Stimulated activated CD8-positive, alpha-beta memory T cell treated with anti-CD3 and anti-CD28 coated beads, Interleukin-12 subunit alpha, Interleukin-12 subunit beta, amount 100 ng/mL, for 4 hours (primary cell): ENCODE data around the gene MRPL37.
"Not testable (repeated sequence)": the region's sequence is repeated elsewhere in the genome, so short reads cannot be mapped to it uniquely, and the experiment has no call there.

Source experiments
- DNase-seq: peaks from one replicate; pipeline ENCODE4 v3.0.0-alpha.2; 2020; ENCODE audit warnings: low read depth

MRPL37 gene

DNA sequence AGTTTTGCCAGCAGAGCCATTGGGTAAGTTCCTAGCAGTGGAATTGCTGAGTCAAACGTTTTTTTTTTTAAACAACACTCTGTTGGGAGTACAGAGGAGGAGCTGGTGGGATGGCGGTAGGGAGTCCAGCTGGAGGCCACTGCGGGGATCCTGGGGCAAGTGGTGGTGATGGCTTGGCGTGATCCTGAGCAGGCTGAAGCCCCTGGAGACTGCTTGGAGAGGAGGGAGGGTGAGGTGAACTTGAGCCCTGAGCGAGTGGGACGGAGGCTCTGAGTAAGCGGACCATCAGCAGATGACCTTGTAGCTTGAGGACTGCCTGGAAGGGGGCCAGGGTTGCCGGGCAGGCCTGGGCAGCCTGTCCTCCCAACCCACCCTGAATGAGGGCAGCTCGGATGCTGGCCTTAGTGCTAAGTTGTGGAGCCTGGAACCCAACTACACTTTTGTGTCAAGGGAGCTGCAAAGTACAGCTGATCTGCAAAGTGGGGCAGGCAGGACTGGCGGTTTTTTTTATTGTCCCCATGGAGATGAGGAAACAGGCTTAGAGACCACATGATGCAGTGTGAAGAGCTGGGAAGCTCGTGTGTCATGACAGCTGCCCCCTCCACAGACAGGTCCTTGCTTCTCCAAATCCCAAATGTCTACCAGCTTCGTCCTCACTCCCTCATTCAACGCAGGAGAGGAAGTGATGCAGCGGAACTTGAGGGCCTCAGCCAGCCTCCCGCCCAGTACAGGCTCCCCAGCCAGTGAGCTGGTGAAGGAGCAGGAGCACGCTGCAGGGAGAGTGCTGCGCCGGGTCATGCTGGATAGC is 20.2 kb downstream of the MRPL37 start:
- DNase-seq = no peak

DNA sequence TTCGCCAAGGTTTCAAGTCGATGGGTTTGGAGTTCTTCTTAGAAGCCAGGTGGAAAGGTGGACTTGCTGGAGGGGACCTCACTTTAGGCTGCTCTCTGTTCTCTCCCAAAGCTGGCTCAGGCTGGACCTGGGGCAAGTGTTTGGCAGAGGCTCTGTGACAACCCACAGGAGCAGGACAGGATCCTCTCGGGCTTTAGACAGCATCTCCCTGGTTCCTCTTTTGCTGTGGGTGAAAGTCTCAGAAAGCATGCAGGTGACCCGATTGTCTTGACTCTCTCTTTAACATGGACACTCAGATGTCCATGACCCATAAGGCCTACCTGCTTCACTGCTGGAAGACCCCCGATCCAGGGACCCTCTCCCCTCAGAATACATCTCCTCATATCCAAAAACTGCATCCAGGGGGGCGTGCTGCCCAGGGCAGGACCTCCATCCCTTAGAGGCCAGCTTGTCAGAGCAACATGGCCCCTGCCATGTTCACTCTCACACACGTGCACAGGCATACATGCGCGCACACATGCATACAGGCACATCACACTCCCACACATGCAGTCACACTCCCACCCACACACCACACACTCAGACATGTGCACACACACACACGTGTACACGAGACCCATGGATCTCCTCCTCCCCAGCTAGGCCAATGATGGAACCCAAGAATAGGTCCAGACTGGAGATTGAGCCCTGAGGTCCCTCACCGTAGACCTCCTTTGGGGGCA is 21.3 kb downstream of the MRPL37 start:
- DNase-seq = no peak

DNA sequence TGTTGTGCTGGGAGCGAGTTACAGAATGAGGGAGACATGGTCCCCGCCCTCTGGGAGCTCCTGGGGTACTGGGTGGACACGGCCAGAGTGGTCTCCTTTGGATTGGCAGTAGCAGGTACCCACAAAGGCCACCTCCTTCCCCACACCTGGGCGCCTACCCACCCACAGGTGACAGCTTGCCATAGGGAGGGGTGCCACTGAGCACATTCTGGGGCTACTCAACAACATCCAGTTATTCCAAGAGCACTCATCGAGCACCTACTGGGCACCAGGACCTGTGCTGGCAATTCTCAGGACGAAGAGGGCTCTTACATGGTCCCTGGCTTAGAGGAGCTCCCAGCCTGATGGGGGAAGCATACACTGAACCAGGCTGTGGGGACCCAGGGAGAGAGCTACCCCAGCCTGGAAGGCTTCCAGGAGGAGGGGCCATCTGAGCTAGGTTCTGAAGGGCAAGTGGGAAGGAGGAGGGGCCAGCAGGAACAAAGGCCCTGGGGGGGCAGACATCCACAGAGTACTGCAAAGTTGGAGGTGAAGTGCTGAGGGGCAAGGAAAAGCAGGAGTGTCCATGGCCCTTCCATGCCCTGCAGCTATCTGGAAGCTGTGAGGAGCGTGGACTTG is 22.0 kb downstream of the MRPL37 start:
- no peak for DNase-seq

DNA sequence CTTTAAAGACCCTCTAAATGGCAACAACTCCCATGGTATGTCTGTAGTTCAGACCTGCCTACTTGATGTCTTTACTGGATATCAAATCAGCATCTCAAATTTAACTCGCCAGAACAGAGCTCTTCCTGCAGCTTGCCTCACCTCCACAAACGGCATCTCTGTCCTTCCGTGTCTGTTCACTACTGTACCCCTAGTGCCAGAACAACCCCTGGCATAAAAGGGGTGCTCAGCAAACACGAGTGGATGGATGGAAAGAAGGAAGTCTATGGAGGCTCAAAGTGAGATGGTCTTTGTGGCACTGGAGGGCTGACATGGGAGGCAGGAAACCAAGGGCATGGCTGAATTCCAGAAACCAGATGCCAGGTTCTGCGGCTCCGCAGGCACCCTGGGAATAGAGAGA is 22.7 kb downstream of the MRPL37 start:
- no peak for DNase-seq

DNA sequence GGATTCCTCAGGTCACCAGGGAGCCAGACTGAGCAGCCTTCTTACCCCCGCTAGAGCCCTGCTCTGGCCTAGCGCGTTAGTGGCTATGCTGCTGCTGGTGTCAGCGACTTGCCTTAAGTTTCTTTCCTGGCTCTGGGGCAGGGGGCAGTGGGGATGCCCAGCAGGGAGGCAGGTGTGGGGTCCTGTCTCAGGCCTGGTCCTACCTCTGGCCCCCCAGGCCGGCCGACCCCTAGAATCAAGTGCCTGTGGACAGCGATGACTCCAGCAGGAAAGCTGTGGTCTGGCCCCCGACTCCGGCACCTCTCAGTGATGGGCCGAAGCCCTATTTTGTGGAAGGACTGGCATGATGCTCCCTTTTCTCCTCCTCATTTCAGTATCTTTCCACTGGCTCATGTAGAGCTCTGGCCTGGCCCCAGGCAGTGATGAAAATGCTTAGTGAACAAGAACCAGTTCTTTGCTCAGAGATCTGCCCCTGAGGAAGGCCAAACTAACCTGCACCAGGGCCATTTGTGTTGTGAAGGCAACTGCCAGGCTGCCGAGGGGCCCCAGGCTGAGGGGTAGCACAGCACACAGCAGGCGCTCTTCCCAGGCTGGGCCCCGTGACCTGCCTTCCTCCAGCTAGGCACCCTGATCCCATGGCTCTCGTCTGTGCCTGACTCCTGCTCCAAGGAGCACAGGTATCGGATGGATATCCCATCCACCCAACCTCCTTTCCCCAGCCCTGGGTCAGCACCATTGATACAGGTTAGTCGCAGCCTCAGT is 23.7 kb downstream of the MRPL37 start:
- DNase-seq = no peak

DNA sequence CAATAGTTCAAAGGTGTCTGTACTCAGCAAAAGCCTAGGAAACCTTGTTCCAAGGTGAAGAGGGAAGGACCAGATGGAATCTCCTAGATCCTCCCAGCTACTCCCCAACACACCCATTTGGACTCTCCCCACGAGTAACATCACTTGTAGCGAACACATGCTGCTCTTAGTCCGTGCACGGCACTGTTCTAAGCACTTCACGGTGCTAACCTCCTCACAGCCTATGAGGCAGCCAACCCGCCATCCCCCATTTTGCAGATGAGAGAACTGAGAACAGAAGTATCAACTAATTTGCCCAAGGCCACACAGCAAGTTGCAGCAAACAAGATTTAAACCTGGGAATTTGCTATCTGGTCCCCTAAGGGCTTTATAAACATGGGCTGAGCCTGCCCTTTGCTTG is 24.3 kb downstream of the MRPL37 start:
- no peak for DNase-seq

DNA sequence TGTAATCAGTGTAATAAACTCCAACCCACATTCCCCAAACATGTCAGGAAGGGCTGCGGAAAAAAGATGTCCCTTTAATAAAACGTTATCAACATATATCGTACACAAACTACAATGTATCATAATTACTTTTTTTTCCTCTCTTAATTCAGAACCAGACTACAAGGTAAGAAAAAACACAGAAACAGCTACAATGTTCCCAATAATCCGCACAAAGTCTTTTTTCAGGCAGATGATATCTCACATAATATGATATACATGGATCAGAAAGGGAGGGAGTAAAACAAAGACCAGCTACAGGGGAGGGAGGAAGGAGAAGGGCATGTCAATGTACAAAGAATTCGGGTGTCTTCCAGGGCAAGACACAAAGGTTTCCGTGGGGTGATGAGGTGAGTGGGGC is 25.4 kb downstream of the MRPL37 start:
- DNase-seq = no peak

DNA sequence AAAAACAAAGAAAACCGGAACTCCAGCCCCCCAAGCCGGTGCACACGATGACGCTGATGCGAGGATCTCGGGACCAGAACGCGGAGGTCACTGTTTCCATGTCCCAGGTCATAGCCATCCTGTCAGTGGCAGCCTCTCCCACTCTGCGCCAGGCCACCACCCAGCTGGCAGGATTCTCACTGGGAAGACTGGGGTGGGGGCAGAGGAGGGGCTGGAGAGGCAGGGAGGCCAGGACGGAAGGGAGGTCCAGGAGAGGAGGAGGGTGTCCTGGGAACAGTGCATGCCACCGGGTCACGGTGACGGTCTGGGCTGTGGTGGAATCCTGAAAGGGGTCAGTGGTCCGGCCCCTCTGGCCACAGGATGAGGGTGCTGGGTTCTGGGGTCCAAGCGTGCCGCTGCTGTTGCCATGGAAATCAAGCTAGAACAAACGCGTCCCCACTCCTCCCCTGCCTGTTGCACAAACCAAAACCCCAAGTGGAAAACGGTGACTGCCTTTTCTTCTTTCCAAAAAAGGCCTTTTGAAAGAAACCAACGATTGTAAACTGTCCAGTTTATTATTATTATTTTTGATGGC is 26.1 kb downstream of the MRPL37 start:
- no peak for DNase-seq

DNA sequence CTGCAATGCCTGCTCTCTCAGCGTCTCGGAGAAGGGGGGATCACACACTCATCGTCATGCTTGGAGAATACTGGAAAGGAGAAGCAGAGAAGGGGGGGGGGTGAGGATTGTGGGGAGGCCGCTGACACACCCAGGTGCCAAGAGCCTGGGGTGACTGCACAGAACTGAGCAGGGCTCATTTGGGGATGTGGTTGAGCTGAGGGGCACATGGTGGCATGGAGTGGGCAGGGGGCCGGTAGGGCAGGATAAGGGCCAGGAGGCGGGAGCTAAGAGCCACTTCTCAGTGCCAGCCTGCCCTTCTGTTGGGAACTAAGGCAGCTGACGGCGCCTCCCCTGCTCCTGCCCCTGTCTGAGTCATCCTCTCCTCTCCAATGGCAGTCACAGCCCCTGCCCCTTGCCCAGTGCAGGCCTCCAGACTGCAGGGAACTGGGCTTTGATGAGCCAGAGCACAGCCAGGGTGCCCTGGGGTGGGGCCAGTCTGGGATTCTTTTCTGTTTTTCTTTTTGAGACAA is 27.2 kb downstream of the MRPL37 start:
- DNase-seq = no peak

DNA sequence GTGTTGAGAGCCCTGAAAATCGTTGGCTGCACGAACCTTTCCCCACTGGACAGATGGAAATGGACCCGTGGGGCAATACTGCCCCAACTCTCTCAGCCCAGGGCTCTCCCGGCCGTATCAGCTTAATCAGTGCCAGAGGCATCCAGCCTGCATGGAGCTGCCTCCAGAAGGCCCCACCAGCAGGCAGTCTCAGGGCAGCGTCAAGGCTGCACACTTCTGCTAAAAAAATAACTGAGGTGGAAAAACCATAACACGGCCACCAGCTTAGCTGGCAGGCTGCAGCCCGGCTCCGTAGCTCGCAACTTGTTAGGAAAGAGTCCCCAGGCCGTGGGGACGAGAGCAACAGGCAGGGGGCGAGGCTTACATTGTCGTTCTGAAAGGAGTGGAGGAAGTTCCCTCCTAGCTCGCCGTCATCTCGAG is 27.9 kb downstream of the MRPL37 start:
- no peak for DNase-seq

DNA sequence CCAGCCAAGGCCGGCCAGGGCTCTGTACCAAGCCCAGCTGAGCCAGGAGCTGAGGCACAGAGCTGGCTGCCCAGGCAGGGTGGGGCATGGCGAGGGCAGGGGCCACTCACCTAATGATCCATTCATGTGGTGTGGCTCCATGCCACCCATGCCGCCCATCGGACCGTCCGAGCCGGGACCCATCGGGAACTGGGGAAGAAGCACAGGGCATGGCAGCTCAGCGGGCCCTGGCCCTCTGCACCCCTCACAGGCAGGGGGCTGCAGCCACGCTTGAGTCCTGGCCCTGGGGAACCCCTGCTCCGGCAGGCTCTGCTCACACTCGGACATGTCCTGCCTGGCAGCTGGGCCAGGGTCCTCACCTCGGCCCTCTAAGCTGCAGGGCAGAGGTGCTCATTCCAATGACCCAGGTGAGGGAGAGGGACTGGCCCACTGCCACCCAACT is 28.7 kb downstream of the MRPL37 start:
- DNase-seq = no peak

DNA sequence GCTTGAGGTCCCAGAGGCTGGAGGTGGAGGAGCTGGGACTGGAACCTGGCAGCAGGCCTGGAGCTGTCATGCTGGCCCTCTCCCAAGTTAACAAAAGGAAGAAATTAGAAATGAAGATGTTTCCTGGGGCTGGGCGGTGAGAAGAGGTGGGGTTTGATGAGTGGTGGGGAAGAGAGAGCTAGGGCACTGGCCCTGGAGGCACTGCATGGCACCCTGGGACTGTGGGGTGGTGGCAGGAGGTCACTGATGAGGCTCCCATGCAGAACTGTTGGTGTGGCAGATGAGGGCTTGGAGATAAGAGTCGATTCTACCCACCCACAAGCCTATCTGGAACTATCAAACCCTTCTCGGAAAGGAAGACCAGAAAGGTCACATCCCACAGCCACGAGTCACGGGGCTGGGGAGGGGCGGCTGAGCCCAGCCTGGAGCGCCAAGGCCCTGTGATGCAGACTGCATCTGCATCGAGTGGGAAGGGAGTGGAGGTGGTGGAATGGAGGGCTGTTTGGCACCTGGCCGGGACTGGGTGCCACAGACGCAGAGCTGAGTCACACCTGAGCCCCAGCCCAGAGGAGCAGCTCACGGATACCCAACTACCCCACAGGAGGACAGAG is 29.4 kb downstream of the MRPL37 start:
- no peak for DNase-seq

DNA sequence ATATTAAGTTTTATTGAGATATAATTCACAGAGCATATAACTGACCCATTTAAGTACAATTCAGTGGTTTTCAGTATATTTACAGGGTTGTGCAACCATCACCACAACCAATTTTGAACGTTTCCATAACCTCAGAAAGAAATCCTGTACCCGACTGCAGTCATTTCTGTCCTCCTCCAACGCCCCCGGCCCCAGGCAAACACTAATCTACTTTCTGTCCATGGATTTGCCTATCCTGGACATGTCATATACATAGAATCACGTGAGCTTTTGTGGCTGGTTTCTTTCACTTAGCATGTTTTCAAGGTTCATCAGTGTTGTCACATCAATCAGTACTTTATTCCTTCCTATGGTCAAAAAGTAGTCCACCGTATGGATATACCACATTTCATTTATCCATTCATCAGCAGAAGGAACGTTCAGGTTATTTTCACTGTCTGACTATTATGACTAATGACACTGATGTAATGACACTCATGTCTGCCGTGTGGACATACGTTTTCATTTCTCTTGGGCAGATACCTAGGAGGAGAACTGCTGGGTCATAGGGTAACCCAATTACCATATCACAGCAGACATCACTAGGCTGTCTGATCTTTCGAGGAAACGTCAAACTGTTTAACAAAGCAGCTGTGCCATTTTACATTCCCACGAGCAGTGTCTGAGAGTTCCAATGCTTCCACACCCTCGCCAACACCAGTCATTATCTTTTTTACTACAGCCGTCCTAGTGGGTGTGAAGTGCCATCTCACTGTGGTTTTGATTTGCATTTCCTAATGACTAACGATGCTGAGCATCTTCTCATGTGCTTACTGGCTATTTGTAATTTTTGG is 30.8 kb downstream of the MRPL37 start:
- no peak for DNase-seq

DNA sequence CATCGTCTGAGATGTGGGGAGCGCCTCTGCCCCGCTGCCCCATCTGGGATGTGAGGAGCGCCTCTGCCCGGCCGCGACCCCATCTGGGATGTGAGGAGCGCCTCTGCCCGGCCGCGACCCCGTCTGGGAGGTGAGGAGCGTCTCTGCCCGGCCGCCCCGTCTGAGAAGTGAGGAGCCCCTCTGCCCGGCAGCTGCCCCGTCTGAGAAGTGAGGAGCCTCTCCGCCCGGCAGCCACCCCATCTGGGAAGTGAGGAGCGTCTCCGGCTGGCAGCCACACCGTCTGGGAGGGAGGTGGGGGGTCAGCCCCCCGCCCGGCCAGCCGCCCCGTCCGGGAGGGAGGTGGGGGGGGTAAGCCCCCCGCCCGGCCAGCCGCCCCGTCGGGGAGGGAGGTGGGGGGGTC is 33.2 kb downstream of the MRPL37 start:
- not testable (repeated sequence) for DNase-seq

DNA sequence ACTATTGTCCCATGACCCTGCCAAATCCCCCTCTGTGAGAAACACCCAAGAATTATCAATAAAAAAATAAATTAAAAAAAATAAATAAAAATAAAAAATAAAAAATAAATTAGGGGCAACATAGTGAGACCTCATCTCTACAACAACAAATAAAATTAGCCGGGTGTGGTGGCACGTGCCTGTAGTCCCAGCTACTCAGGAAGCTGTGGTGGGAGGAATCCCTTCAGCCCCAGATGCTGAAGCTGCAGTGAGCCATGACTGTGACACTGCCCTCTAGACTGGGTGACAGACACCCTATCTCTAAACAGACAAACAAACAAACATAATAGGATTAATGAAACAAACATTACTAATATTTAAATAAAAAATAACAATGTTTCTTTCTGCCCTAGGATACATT is 34.3 kb downstream of the MRPL37 start:
- DNase-seq = no peak

DNA sequence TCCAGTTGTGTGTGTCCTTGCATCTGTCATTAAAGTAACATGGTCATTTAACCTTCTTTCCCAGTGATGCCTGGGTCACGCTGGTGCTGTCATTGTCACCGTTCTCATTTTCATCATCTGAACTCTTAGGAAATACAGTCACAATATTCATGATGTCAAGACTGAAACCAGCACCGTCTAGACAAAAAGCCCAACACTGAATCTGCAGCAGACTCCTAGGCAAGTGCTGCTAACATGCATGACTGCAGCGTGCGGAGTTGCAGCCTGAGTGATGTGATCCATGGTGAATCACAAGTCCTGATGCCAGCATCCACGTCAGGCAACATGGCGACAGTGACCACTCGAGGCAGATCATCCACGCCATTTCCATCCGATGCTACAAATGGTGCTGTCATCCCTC is 37.6 kb downstream of the MRPL37 start:
- no peak for DNase-seq

DNA sequence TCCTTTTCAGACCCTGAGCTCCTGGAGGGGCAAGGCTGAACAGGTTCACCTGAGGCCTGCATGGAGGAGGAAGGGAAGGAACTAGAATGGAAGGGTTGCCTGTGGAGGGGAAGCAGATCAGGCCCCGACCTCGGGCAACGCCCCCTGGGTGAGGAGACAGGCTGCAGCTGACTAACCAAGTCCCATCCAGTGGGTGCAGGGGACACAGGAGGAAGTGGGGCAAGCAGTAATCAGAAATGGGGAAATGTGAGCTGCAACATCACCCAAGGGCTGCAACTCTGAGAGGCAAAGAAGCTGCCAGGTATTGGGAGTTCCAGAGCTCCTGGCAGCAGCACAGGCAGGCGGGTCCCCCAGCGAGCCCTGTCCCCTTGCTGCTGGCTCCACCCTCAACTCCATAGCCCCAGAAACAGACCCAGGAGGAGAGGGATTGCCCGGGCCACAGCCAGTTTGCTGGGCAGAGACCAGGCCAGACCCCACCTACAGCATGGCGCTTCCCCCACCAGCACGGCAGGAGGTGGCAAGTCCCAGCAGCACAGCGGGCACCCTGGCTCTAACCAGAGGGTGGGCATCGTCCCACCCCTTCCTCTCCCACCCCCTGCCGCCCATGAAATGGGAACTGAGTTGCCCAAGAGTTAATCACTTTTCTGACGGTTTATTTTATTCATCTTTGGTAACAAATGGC is 38.5 kb downstream of the MRPL37 start:
- DNase-seq = no peak

DNA sequence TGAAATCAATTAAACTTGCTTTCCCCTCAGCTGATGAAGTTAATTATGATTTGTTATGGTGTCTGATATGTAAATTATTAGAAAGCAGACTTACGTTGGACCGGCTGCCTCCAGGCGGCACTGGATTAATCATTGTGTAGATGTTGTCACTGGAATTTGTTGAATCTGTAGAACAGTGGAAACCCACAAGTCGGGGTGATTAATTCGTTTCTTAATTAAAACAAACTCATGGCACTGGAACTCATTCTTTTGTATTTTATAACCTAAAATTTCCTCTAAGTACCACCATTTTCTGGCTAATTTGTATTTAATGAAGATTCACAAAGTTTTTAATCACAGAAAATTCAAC is 39.0 kb downstream of the MRPL37 start:
- DNase-seq = no peak

DNA sequence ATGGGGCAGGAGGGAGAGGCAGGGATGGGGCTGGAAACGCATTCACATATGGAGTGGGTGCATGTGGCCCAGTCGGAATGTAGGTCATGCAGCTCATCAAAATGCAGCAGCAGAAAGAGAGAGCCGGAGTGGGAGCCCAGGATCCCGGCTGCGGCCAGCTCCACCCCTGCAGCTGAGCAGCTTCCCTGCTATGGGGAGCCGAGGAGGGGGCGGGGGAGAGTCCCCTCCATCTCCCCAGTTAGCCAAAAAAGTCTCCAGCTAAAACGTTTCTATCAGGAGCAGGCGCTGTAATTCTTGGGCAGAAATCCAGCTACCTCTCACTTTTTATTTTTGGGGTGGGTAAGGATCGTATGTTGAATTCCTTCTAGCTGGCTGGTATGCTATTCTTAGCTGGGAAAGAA is 39.7 kb downstream of the MRPL37 start:
- DNase-seq = no peak

DNA sequence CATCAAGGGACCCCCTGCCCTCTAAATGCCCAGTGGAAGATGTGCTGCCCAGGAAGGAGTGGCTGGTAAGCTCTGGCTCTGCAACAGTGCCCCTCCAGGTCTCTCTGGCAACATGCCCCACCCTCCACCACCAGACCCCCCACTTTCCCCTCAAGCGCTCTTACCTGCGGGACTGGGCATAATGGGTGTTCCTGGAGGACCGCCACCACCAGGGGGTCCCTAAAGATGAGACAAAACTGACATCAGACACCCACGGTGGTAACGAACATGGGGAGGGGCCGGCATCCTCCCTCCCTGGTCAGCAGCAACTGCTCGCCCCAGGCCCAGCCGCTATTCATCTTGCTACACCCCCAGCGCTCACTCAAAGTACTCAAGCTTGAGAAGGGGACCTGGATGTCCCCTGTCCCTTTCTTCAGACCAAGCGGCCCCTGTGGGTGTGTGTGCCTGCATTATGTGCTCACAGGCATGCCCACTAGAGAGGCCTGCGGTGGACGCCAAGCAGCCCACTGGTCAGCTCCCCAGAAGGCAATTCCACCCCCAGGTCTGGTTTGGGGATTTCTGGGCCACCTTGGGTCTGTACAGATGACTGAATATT is 40.9 kb downstream of the MRPL37 start:
- no peak for DNase-seq
